ENCODE data around the gene PAQR5.
"Not testable (repeated sequence)": the region's sequence is repeated elsewhere in the genome, so short reads cannot be mapped to it uniquely, and the experiment has no call there.

PAQR5 gene

GRCh38 chr15:69434238-69434637 is 135.5 kb downstream of the PAQR5 start:
- no peak for DNase-seq

- DNase-seq: no peak
Measured at GRCh38 chr15:69434679-69435078, 136.0 kb downstream of the PAQR5 start.

- no peak for DNase-seq
Measured at GRCh38 chr15:69435985-69436384, 137.3 kb downstream of the PAQR5 start.

- DNase-seq: no peak
Measured at GRCh38 chr15:69436951-69437350, 138.2 kb downstream of the PAQR5 start.

GRCh38 chr15:69439623-69440022 is 140.9 kb downstream of the PAQR5 start:
- DNase-seq: no peak

- DNase-seq: no peak
Measured at GRCh38 chr15:69443032-69443611, 144.4 kb downstream of the PAQR5 start.

GRCh38 chr15:69444686-69445085 is 146.0 kb downstream of the PAQR5 start:
- peak; percentile 57 for DNase-seq

GRCh38 chr15:69446953-69447352 is 148.2 kb downstream of the PAQR5 start:
- DNase-seq: no peak

- DNase-seq: not testable (repeated sequence)
Measured at GRCh38 chr15:69450221-69450620, 151.5 kb downstream of the PAQR5 start.

GRCh38 chr15:69450968-69451695 is 152.4 kb downstream of the PAQR5 start:
- DNase-seq: no peak

GRCh38 chr15:69451951-69452691 is 153.4 kb downstream of the PAQR5 start:
- DNase-seq: no peak

- peak; percentile 78 for DNase-seq
Measured at GRCh38 chr15:69452692-69453521, 154.2 kb downstream of the PAQR5 start, which contains the start of gene RPLP1. RPLP1 (plus strand) TSS chr15:69452818; CDS start chr15:69452949, 131 bp downstream.

GRCh38 chr15:69454953-69455352 is 156.2 kb downstream of the PAQR5 start:
- no peak for DNase-seq

- no peak for DNase-seq
Measured at GRCh38 chr15:69456208-69457166, 157.8 kb downstream of the PAQR5 start.
